Limb (tissue), 2 donors: ENCODE measurements around the gene NKRF.
"Not testable (repeated sequence)": the region's sequence is repeated elsewhere in the genome, so short reads cannot be mapped to it uniquely, and the experiment has no call there.

Source experiments
- DNase-seq, 2 donors: peaks; one replicate each; pipeline ENCODE4 v3.0.0-alpha.2; 2016; ENCODE audit errors: extremely low spot score in 2 of 2

NKRF gene

GRCh38 chrX:119606280-119607017 lies at the start of gene NKRF:
Gene NKRF, minus strand, starts transcription at chrX:119606424.
- peak; percentile 78 to 90 for DNase-seq

GRCh38 chrX:119655125-119655524 lies 48.9 kb upstream of the NKRF start:
- no peak for DNase-seq

GRCh38 chrX:119654112-119654531 lies 47.9 kb upstream of the NKRF start:
- DNase-seq = peak; percentile 36 to 48

GRCh38 chrX:119648421-119648775 lies 42.2 kb upstream of the NKRF start:
- DNase-seq = no peak

GRCh38 chrX:119647552-119648420 lies 41.6 kb upstream of the NKRF start:
- DNase-seq = no peak

- DNase-seq = no peak
Observed at GRCh38 chrX:119647089-119647488, 40.9 kb upstream of the NKRF start.

GRCh38 chrX:119646515-119646914 lies 40.3 kb upstream of the NKRF start:
- no peak for DNase-seq

GRCh38 chrX:119643696-119644095 lies 37.5 kb upstream of the NKRF start:
- DNase-seq = no peak

GRCh38 chrX:119640731-119641170 lies 34.5 kb upstream of the NKRF start:
- DNase-seq = no peak

- no peak for DNase-seq
Observed at GRCh38 chrX:119638725-119639471, 32.7 kb upstream of the NKRF start.

GRCh38 chrX:119637421-119637820 lies 31.2 kb upstream of the NKRF start:
- DNase-seq = not testable (repeated sequence)

GRCh38 chrX:119636419-119636818 lies 30.2 kb upstream of the NKRF start:
- DNase-seq = no peak

GRCh38 chrX:119635799-119636198 lies 29.6 kb upstream of the NKRF start:
- no peak for DNase-seq

- DNase-seq = no peak
Observed at GRCh38 chrX:119635179-119635578, 29.0 kb upstream of the NKRF start.

- DNase-seq = no peak
Observed at GRCh38 chrX:119625843-119626242, 19.6 kb upstream of the NKRF start.

GRCh38 chrX:119624951-119625668 lies 18.9 kb upstream of the NKRF start:
- no peak for DNase-seq

- no peak for DNase-seq
Observed at GRCh38 chrX:119624417-119624816, 18.2 kb upstream of the NKRF start.

- peak; percentile 13 to 45 for DNase-seq
Observed at GRCh38 chrX:119622356-119623232, 16.4 kb upstream of the NKRF start.

GRCh38 chrX:119618439-119618838 lies 12.2 kb upstream of the NKRF start:
- DNase-seq = no peak

GRCh38 chrX:119617517-119618164 lies 11.4 kb upstream of the NKRF start:
- no peak for DNase-seq
